ENCODE measurements around the gene CAPN9.

CAPN9 gene

DNA sequence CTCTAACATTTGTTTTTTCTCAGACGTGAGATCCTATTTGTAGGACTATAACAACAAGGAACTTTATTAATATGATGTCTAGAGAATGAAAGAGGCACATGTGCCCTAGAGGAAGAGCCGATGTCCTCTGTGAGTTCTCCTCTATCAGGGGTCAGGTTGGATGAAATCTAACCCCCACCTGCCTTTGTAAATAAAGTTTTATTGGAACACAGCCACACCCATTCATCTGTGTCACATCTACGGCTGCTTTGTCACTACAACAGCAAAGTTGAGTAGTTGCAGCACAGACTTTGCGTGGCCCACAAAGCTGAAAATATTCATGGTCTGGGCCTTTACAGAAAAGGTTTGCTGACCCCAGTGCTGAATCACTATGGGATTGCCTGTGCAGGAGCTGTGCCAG is 571 bp upstream of the CAPN9 start:
- TF ChIP-seq ESRRG (CRISPR knock-in tag; IDR thresholded peaks at IDR 0.05) (no peak), ZNF8 (CRISPR knock-in tag; IDR thresholded peaks at IDR 0.05) (no peak), PPARA (CRISPR knock-in tag; IDR thresholded peaks at IDR 0.05; ENCODE audit: borderline replicate concordance) (no peak), TOX (CRISPR knock-in tag; IDR thresholded peaks at IDR 0.05; ENCODE audit: borderline replicate concordance) (no peak), OSR1 (CRISPR knock-in tag; IDR thresholded peaks at IDR 0.05) (no peak), ZFP30 (CRISPR knock-in tag; IDR thresholded peaks at IDR 0.05) (no peak), ZFP3 (CRISPR knock-in tag; IDR thresholded peaks at IDR 0.05) (no peak), ZC3H10 (CRISPR knock-in tag; IDR thresholded peaks at IDR 0.05) (no peak), ARNTL (CRISPR knock-in tag; IDR thresholded peaks at IDR 0.05; ENCODE audit: borderline replicate concordance, low read depth) (no peak), ZNF565 (CRISPR knock-in tag; conservative IDR thresholded peaks at IDR 0.05; ENCODE audit: low read depth) (no peak), TCF4 (CRISPR knock-in tag; IDR thresholded peaks at IDR 0.05; ENCODE audit: borderline replicate concordance) (no peak), CSDC2 (CRISPR knock-in tag; IDR thresholded peaks at IDR 0.05) (no peak), SNAI2 (CRISPR knock-in tag; IDR thresholded peaks at IDR 0.05) (no peak), RARB (CRISPR knock-in tag; IDR thresholded peaks at IDR 0.05) (no peak), ZNF70 (CRISPR knock-in tag; IDR thresholded peaks at IDR 0.05) (no peak)
- TF ChIP-seq, protein P1, sequence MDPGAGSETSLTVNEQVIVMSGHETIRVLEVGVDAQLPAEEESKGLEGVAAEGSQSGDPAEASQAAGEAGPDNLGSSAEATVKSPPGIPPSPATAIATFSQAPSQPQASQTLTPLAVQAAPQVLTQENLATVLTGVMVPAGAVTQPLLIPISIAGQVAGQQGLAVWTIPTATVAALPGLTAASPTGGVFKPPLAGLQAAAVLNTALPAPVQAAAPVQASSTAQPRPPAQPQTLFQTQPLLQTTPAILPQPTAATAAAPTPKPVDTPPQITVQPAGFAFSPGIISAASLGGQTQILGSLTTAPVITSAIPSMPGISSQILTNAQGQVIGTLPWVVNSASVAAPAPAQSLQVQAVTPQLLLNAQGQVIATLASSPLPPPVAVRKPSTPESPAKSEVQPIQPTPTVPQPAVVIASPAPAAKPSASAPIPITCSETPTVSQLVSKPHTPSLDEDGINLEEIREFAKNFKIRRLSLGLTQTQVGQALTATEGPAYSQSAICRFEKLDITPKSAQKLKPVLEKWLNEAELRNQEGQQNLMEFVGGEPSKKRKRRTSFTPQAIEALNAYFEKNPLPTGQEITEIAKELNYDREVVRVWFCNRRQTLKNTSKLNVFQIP (CRISPR knock-in tag; IDR thresholded peaks at IDR 0.05; ENCODE audit: borderline replicate concordance, low read depth): no peak
- TF ChIP-seq, protein P2, sequence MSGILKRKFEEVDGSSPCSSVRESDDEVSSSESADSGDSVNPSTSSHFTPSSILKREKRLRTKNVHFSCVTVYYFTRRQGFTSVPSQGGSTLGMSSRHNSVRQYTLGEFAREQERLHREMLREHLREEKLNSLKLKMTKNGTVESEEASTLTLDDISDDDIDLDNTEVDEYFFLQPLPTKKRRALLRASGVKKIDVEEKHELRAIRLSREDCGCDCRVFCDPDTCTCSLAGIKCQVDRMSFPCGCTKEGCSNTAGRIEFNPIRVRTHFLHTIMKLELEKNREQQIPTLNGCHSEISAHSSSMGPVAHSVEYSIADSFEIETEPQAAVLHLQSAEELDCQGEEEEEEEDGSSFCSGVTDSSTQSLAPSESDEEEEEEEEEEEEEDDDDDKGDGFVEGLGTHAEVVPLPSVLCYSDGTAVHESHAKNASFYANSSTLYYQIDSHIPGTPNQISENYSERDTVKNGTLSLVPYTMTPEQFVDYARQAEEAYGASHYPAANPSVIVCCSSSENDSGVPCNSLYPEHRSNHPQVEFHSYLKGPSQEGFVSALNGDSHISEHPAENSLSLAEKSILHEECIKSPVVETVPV (CRISPR knock-in tag; IDR thresholded peaks at IDR 0.05): no peak
- TF ChIP-seq, protein P3, sequence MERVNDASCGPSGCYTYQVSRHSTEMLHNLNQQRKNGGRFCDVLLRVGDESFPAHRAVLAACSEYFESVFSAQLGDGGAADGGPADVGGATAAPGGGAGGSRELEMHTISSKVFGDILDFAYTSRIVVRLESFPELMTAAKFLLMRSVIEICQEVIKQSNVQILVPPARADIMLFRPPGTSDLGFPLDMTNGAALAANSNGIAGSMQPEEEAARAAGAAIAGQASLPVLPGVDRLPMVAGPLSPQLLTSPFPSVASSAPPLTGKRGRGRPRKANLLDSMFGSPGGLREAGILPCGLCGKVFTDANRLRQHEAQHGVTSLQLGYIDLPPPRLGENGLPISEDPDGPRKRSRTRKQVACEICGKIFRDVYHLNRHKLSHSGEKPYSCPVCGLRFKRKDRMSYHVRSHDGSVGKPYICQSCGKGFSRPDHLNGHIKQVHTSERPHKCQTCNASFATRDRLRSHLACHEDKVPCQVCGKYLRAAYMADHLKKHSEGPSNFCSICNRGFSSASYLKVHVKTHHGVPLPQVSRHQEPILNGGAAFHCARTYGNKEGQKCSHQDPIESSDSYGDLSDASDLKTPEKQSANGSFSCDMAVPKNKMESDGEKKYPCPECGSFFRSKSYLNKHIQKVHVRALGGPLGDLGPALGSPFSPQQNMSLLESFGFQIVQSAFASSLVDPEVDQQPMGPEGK (CRISPR knock-in tag; IDR thresholded peaks at IDR 0.05; ENCODE audit: borderline replicate concordance): no peak
- TF ChIP-seq, protein P4, sequence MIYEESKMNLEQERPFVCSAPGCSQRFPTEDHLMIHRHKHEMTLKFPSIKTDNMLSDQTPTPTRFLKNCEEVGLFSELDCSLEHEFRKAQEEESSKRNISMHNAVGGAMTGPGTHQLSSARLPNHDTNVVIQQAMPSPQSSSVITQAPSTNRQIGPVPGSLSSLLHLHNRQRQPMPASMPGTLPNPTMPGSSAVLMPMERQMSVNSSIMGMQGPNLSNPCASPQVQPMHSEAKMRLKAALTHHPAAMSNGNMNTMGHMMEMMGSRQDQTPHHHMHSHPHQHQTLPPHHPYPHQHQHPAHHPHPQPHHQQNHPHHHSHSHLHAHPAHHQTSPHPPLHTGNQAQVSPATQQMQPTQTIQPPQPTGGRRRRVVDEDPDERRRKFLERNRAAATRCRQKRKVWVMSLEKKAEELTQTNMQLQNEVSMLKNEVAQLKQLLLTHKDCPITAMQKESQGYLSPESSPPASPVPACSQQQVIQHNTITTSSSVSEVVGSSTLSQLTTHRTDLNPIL (CRISPR knock-in tag; IDR thresholded peaks at IDR 0.05; ENCODE audit: low read depth): no peak

GRCh38 chr1:230747890-230748800 is 957 bp downstream of the CAPN9 start:
- TF ChIP-seq PPARA (CRISPR knock-in tag; IDR thresholded peaks at IDR 0.05; ENCODE audit: borderline replicate concordance) (no peak), ZFP30 (CRISPR knock-in tag; IDR thresholded peaks at IDR 0.05) (no peak), SNAI2 (CRISPR knock-in tag; IDR thresholded peaks at IDR 0.05) (no peak), ARNTL (CRISPR knock-in tag; IDR thresholded peaks at IDR 0.05; ENCODE audit: borderline replicate concordance, low read depth) (no peak), TSHZ2 (CRISPR knock-in tag; IDR thresholded peaks at IDR 0.05) (no peak), GLIS3 (CRISPR knock-in tag; IDR thresholded peaks at IDR 0.05) (no peak), OSR1 (CRISPR knock-in tag; IDR thresholded peaks at IDR 0.05) (no peak), ZNF565 (CRISPR knock-in tag; conservative IDR thresholded peaks at IDR 0.05; ENCODE audit: low read depth) (no peak), ISL1 (CRISPR knock-in tag; IDR thresholded peaks at IDR 0.05) (no peak), ZNF8 (CRISPR knock-in tag; IDR thresholded peaks at IDR 0.05) (no peak), ESRRG (CRISPR knock-in tag; IDR thresholded peaks at IDR 0.05) (no peak), ZNF70 (CRISPR knock-in tag; IDR thresholded peaks at IDR 0.05) (no peak), TOX (CRISPR knock-in tag; IDR thresholded peaks at IDR 0.05; ENCODE audit: borderline replicate concordance) (no peak), CSDC2 (CRISPR knock-in tag; IDR thresholded peaks at IDR 0.05) (no peak), ZFP3 (CRISPR knock-in tag; IDR thresholded peaks at IDR 0.05) (no peak)
- TF ChIP-seq, protein P2 (CRISPR knock-in tag; IDR thresholded peaks at IDR 0.05): no peak
- no peak for ATAC-seq

More for the DNA sequence above, 571 bp upstream of the CAPN9 start:
- ATAC-seq: no peak
